SK-MEL-5 (cell line): ENCODE data around the gene SLC16A8. TPM values are rescaled to one million over a fixed set of nuclear protein-coding genes. Genes with fewer than 3 reads are reported as not detected.
"Not testable (repeated sequence)": the region's sequence is repeated elsewhere in the genome, so short reads cannot be mapped to it uniquely, and the experiment has no call there.

Experiments used
- DNase-seq: peaks from one replicate; pipeline ENCODE4 v3.0.0-alpha.2; 2016; ENCODE audit warnings: low read depth, low spot score
- in situ Hi-C: cut with HindIII; loops from 2 replicates; pipeline ENCODE4 v1.10.0; 2016; ENCODE audit warnings: low sequenced_read_pairs, high pct_unique_total_duplicates, low pct_unique_long_range_greater_than_20kb
- total RNA-seq: library from RNA; depleted of rRNA; stranded (reverse); fragments of >200 nt; shearing (Covaris generic); gene quantifications from 2 replicates; pipeline ENCODE4 v1.2.3, GENCODE V29; 2014

Gene SLC16A8
- total RNA-seq, 1 experiment from 2014 or later, result not detected

GRCh38 chr22:38079804-38080203, 4.2 kb downstream of the SLC16A8 start:
- DNase-seq, result no peak
- in situ Hi-C loops, result no loop called here

GRCh38 chr22:38079208-38079607, 4.8 kb downstream of the SLC16A8 start:
- DNase-seq, in situ Hi-C loops: not testable (repeated sequence)

GRCh38 chr22:38078046-38078840, 5.7 kb downstream of the SLC16A8 start:
- in situ Hi-C loops, result no loop called here
- no peak for DNase-seq

- in situ Hi-C loops, result no loop called here
- DNase-seq, result no peak
Measured at GRCh38 chr22:38077595-38077994, 6.4 kb downstream of the SLC16A8 start.

- in situ Hi-C loops, result no loop called here
- DNase-seq, result no peak
Measured at GRCh38 chr22:38077096-38077495, 6.9 kb downstream of the SLC16A8 start.

- no peak for DNase-seq
- in situ Hi-C loops, result no loop called here
Measured at GRCh38 chr22:38075961-38076360, 8.0 kb downstream of the SLC16A8 start.

- in situ Hi-C loops, result no loop called here
- no peak for DNase-seq
Measured at GRCh38 chr22:38075105-38075825, 8.7 kb downstream of the SLC16A8 start.

- DNase-seq, result no peak
Measured at GRCh38 chr22:38074181-38075104, 9.5 kb downstream of the SLC16A8 start.

GRCh38 chr22:38073150-38074130, 10.5 kb downstream of the SLC16A8 start:
- DNase-seq, result no peak
- in situ Hi-C loops, result no loop called here

More at GRCh38 chr22:38074181-38075104, 9.5 kb downstream of the SLC16A8 start:
- in situ Hi-C loops, result no loop called here

- in situ Hi-C loops, result no loop called here
Measured at GRCh38 chr22:38072322-38073149, 11.4 kb downstream of the SLC16A8 start.

GRCh38 chr22:38071421-38072321, 12.3 kb downstream of the SLC16A8 start:
- DNase-seq, result no peak
- in situ Hi-C loops, result no loop called here

More at GRCh38 chr22:38072322-38073149, 11.4 kb downstream of the SLC16A8 start:
- DNase-seq, result no peak

- in situ Hi-C loops, result no loop called here
- DNase-seq, result no peak
Measured at GRCh38 chr22:38070250-38070921, 13.6 kb downstream of the SLC16A8 start.

GRCh38 chr22:38069372-38070249, 14.4 kb downstream of the SLC16A8 start:
- in situ Hi-C loops, result no loop called here
- peak; percentile 81 for DNase-seq
